Liver (tissue), 3 donors: Measurements from ENCODE around the gene GK.

Experiments
- JUND ChIP-seq, 2 donors: IDR thresholded peaks; 2 replicates each; pipeline ENCODE4 v1.6.1; 2016; ENCODE audit warnings: antibody characterized with exemption in 2 of 2
- SP1 ChIP-seq: IDR thresholded peaks from 2 replicates; pipeline ENCODE4 v1.6.1; 2018; ENCODE audit warnings: antibody characterized with exemption, mild to moderate bottlenecking
- TF ChIP-seq, protein P1 (sequence below): fragments of 150-350 bp; IDR thresholded peaks from 2 replicates; pipeline ENCODE4 v1.5.1; 2017; ENCODE audit warnings: improper control_type of control experiment, low read depth, low read length; ENCODE audit not compliant: missing input control
- TF ChIP-seq, protein P2 (sequence below): IDR thresholded peaks from 2 replicates; pipeline ENCODE4 v1.6.1; 2016; ENCODE audit warnings: antibody characterized with exemption
- TF ChIP-seq, protein P3 (sequence below): IDR thresholded peaks from 2 replicates; pipeline ENCODE4 v1.6.1; 2016; ENCODE audit warnings: antibody characterized with exemption, mild to moderate bottlenecking
- donor health status: healthy.
- donor health status: healthy.

DNA sequence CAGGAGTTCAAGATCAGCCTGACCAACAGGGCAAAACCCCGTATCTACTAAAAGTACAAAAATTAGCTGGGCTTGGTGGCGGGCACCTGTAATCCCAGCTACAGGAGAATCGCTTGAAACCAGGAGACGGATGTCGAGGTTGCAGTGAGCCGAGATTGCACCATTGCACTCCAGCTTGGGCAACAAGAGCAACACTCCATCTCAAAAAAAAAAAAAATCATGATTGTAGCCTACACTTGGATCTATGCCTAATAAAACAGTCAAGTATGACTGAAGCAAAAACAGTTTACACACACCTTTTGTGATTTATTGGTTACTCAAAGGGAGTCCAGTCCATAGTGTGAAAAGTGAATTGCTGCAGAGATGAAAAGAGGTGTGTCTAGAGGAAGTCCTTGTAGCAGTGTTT lies 41.0 kb upstream of the GK start:
- TF ChIP-seq, protein P1, sequence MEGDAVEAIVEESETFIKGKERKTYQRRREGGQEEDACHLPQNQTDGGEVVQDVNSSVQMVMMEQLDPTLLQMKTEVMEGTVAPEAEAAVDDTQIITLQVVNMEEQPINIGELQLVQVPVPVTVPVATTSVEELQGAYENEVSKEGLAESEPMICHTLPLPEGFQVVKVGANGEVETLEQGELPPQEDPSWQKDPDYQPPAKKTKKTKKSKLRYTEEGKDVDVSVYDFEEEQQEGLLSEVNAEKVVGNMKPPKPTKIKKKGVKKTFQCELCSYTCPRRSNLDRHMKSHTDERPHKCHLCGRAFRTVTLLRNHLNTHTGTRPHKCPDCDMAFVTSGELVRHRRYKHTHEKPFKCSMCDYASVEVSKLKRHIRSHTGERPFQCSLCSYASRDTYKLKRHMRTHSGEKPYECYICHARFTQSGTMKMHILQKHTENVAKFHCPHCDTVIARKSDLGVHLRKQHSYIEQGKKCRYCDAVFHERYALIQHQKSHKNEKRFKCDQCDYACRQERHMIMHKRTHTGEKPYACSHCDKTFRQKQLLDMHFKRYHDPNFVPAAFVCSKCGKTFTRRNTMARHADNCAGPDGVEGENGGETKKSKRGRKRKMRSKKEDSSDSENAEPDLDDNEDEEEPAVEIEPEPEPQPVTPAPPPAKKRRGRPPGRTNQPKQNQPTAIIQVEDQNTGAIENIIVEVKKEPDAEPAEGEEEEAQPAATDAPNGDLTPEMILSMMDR, result no peak
- peak; percentile 60 for TF ChIP-seq SP1
- no peak for TF ChIP-seq JUND (IDR thresholded peaks at IDR 0.05)
- TF ChIP-seq, protein P2, sequence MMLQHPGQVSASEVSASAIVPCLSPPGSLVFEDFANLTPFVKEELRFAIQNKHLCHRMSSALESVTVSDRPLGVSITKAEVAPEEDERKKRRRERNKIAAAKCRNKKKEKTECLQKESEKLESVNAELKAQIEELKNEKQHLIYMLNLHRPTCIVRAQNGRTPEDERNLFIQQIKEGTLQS, result no peak
- TF ChIP-seq, protein P3, sequence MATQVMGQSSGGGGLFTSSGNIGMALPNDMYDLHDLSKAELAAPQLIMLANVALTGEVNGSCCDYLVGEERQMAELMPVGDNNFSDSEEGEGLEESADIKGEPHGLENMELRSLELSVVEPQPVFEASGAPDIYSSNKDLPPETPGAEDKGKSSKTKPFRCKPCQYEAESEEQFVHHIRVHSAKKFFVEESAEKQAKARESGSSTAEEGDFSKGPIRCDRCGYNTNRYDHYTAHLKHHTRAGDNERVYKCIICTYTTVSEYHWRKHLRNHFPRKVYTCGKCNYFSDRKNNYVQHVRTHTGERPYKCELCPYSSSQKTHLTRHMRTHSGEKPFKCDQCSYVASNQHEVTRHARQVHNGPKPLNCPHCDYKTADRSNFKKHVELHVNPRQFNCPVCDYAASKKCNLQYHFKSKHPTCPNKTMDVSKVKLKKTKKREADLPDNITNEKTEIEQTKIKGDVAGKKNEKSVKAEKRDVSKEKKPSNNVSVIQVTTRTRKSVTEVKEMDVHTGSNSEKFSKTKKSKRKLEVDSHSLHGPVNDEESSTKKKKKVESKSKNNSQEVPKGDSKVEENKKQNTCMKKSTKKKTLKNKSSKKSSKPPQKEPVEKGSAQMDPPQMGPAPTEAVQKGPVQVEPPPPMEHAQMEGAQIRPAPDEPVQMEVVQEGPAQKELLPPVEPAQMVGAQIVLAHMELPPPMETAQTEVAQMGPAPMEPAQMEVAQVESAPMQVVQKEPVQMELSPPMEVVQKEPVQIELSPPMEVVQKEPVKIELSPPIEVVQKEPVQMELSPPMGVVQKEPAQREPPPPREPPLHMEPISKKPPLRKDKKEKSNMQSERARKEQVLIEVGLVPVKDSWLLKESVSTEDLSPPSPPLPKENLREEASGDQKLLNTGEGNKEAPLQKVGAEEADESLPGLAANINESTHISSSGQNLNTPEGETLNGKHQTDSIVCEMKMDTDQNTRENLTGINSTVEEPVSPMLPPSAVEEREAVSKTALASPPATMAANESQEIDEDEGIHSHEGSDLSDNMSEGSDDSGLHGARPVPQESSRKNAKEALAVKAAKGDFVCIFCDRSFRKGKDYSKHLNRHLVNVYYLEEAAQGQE, result no peak
